Measurements from ENCODE around the gene WDR44.

The WDR44 gene

DNA sequence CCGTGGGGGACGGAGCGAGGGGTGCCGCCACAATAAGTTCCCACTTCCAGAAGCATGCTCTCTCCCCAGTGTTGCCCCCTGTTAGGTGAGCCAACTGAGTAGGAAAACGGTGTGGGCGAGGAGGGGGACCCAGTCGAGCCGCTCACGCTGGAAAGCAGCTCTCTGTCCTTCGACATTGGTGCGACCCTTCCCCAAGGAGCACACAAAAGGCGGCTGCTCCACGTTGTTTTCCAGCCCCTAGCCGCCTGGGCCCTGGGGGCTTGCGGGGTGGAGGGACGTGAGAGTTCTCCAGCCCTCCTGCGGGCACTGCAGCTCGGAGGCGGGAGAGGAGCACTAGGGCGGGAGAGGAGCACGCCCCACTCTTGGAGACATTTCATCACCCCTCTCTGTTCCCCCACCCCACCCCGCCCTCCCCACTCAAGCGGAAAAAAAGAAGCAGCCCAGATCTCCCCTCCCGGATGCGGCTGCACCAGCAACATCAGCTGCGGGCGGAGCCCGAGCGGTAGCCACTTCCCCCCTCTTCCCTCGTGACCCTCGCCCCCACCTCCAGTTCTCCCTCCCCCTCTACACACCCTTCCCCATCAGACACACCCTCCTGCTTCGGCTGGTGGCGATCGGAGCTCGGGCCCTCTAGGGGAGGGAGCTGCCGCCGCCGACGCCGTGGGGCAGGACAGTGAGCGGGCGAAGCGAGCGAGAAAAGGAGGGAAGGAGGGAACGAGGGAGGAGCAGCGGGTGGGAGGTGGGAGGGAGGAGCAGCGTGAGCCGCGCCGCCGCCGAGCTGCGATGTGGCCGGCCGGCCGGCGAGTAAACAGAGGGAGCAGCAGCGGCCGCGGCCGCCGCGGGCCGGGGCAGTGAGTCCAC lies 149.4 kb downstream of the WDR44 start, which contains the start of gene DOCK11:
Gene DOCK11 (plus strand): TSS at position 755 of the 861 bp plus-strand sequence. CDS start 157 bp downstream, outside the sequence.
- DNase-seq (ENCODE audit: low read depth): peak; percentile 86
- TF ChIP-seq, protein P1, sequence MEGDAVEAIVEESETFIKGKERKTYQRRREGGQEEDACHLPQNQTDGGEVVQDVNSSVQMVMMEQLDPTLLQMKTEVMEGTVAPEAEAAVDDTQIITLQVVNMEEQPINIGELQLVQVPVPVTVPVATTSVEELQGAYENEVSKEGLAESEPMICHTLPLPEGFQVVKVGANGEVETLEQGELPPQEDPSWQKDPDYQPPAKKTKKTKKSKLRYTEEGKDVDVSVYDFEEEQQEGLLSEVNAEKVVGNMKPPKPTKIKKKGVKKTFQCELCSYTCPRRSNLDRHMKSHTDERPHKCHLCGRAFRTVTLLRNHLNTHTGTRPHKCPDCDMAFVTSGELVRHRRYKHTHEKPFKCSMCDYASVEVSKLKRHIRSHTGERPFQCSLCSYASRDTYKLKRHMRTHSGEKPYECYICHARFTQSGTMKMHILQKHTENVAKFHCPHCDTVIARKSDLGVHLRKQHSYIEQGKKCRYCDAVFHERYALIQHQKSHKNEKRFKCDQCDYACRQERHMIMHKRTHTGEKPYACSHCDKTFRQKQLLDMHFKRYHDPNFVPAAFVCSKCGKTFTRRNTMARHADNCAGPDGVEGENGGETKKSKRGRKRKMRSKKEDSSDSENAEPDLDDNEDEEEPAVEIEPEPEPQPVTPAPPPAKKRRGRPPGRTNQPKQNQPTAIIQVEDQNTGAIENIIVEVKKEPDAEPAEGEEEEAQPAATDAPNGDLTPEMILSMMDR (conservative IDR thresholded peaks at IDR 0.05; ENCODE audit: low read length): no peak
- peak within 1 kb of the TSS; percentile 75 for H3K4me3 ChIP-seq (ENCODE audit: low read length)

GRCh38 chrX:118495958-118496762 lies 150.3 kb downstream of the WDR44 start:
- H3K4me3 ChIP-seq (ENCODE audit: low read length): peak overlapping the region; percentile 75
- no peak for DNase-seq (ENCODE audit: low read depth)
- TF ChIP-seq, protein P1 (conservative IDR thresholded peaks at IDR 0.05; ENCODE audit: low read length): no peak

- TF ChIP-seq, protein P1 (conservative IDR thresholded peaks at IDR 0.05; ENCODE audit: low read length): no peak
- DNase-seq (ENCODE audit: low read depth): no peak
These were observed 150.8 kb downstream of the WDR44 start for GRCh38 chrX:118496763-118497079.

GRCh38 chrX:118497180-118497818 lies 151.4 kb downstream of the WDR44 start:
- H3K4me3 ChIP-seq (ENCODE audit: low read length): peak overlapping the region; percentile 75

More at GRCh38 chrX:118496763-118497079, 150.8 kb downstream of the WDR44 start:
- H3K4me3 ChIP-seq (ENCODE audit: low read length): peak overlapping the region; percentile 75

DNA sequence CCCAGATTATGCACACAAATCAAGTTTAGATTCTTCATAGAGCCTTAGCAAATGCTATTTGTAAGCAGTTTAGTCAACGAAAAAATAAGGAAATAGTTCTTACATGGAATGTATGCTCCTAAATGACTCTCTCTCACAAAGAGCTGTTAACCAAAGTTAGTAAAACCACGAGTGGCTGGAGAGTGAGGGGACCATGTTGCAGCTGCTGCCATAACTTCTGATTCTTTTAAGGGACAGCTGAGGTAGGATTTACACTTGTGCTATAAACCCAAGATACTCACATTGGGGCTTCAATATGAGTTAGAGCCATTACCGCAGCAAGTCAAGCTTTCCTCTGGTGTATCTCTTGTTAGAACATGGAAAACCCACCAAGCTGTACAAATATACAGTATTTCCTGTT lies 152.4 kb downstream of the WDR44 start:
- DNase-seq (ENCODE audit: low read depth): no peak
- TF ChIP-seq, protein P1 (conservative IDR thresholded peaks at IDR 0.05; ENCODE audit: low read length): no peak
- H3K4me3 ChIP-seq (ENCODE audit: low read length): no peak overlapping the region

More at GRCh38 chrX:118497180-118497818, 151.4 kb downstream of the WDR44 start:
- TF ChIP-seq, protein P1 (conservative IDR thresholded peaks at IDR 0.05; ENCODE audit: low read length): no peak
- DNase-seq (ENCODE audit: low read depth): no peak

- TF ChIP-seq, protein P1 (conservative IDR thresholded peaks at IDR 0.05; ENCODE audit: low read length): no peak
- H3K4me3 ChIP-seq (ENCODE audit: low read length): no peak overlapping the region
- no peak for DNase-seq (ENCODE audit: low read depth)
These were observed 152.8 kb downstream of the WDR44 start for GRCh38 chrX:118498755-118499154.

All from AG10803 (cell line).